ENCODE data around the gene RUNX2.

Gene RUNX2

GRCh38 chr6:45595010-45595851, 267.1 kb downstream of the RUNX2 start:
- DNase-seq, result no peak

GRCh38 chr6:45597424-45597823, 269.3 kb downstream of the RUNX2 start:
- peak; percentile 8 for DNase-seq

- no peak for DNase-seq
These were observed 270.9 kb downstream of the RUNX2 start for GRCh38 chr6:45599053-45599452.

GRCh38 chr6:45605971-45606370, 277.8 kb downstream of the RUNX2 start:
- no peak for DNase-seq

- DNase-seq, result no peak
These were observed 278.8 kb downstream of the RUNX2 start for GRCh38 chr6:45606831-45607400.

GRCh38 chr6:45607798-45608197, 279.7 kb downstream of the RUNX2 start:
- DNase-seq, result no peak

GRCh38 chr6:45608252-45608913, 280.3 kb downstream of the RUNX2 start:
- no peak for DNase-seq

GRCh38 chr6:45609141-45609638, 281.1 kb downstream of the RUNX2 start:
- no peak for DNase-seq

- no peak for DNase-seq
These were observed 282.2 kb downstream of the RUNX2 start for GRCh38 chr6:45610374-45610773.

GRCh38 chr6:45610832-45611231, 282.7 kb downstream of the RUNX2 start:
- DNase-seq, result no peak

GRCh38 chr6:45611491-45611890, 283.4 kb downstream of the RUNX2 start:
- no peak for DNase-seq

GRCh38 chr6:45613656-45614055, 285.5 kb downstream of the RUNX2 start:
- no peak for DNase-seq

- no peak for DNase-seq
These were observed 286.6 kb downstream of the RUNX2 start for GRCh38 chr6:45614488-45615285.

- no peak for DNase-seq
These were observed 288.1 kb downstream of the RUNX2 start for GRCh38 chr6:45616209-45616608.

- DNase-seq, result no peak
These were observed 289.3 kb downstream of the RUNX2 start for GRCh38 chr6:45617441-45617840.

- no peak for DNase-seq
These were observed 290.1 kb downstream of the RUNX2 start for GRCh38 chr6:45618259-45618658.

- no peak for DNase-seq
These were observed 291.2 kb downstream of the RUNX2 start for GRCh38 chr6:45619211-45619760.

GRCh38 chr6:45619994-45620471, 291.9 kb downstream of the RUNX2 start:
- DNase-seq, result no peak

- no peak for DNase-seq
These were observed 296.1 kb downstream of the RUNX2 start for GRCh38 chr6:45624228-45624627.

GRCh38 chr6:45625191-45625664, 297.1 kb downstream of the RUNX2 start:
- no peak for DNase-seq

- DNase-seq, result no peak
These were observed 298.2 kb downstream of the RUNX2 start for GRCh38 chr6:45626087-45626891.
